NCI-H226 (cell line): ENCODE results near the gene BANP.
"Not testable (repeated sequence)": the region's sequence is repeated elsewhere in the genome, so short reads cannot be mapped to it uniquely, and the experiment has no call there.

Source experiments
- DNase-seq: peaks from one replicate; pipeline ENCODE4 v3.0.0-alpha.2; 2015

The BANP gene

DNA sequence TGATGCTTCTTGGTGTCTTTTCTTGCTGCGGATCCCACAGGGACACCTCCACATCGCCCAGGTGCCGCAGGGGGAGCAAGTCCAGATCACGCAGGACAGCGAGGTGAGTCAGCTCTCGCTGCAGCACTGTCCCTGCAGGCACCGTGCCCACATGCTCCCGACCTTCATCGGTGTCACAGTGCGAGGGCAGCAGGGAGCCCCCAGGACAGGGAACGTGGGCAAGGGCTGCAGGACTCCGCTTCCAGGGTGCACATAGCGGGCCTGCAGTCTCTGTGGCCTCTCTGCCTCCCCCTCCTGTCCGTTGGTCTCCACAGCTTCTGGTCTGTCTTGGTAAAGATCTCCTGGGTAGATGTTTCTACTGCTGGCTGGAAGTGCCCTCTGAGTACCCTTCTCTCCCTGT, 84.1 kb downstream of the BANP start:
- DNase-seq = no peak

DNA sequence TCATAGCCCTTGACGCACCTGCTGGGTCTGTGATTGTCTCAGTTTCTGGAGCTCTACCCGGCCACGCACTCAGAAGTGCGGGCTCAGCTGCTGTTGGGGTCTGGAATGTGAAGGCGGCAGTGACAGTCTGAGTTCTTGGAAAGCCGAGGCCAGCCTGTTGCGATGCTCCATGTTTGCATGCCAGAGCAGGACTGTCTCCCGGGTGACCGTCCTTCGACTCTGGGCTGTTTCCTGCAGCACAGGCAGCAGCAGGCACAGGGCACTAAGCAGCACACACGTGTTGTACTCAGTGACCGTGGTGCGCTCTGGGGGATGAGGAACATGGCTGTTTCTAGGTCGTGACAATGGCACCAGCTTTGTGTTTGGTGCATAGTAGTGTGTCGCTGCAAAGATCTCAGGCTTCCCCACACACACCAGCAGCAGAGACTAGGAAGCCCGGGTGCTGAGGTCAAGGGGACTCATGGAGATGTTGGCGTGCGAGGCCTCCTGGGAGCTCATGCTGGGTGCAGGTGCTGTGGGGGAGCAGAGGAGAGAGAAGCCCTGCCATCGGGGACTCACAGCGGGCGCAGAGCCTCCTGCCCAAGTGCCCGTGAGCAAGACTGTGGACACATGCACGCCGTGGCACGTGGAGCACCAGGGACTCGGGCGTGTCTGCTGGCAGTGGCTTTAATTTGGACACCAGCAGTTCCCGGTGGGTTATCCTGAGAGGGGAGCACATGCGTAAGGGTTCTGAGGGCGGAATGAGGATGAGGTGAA, 84.8 kb downstream of the BANP start:
- DNase-seq = not testable (repeated sequence)

DNA sequence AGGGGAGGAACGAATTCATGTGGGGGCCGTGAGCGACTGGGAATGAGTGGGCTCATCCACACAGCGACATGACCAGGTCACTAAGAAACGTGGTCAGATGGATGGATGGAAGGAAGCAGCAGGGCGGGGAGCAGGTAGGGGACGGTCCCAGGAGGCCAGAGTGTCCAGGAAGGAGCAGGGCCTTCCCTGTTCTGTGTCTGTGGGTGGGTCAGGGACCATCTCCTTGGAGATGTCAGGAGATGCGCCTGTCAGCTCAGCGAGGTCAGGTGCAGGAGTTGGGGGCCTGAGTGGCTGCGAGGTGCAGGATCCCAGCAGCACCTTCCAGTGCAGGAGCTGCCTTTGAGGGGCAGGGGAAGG, 85.4 kb downstream of the BANP start:
- DNase-seq = not testable (repeated sequence)

DNA sequence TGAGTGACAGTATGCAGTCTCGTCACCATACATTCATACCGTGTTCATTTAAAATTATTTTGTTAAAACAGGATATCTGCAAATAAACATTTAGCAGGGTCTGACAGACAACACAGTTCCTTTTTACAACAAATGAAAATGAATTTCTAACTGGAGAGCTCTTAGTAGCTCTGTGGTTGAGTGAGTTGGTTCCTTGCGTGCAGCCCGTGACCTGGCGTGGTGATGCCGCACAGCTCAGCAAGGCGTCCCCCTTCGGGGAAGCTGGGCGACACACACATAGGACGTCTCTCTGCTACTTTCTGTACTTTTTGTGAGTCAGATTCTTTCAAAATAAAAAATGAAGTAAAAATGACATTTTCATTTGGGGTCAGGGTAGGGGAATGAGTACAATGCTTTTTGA, 86.1 kb downstream of the BANP start:
- DNase-seq = not testable (repeated sequence)

DNA sequence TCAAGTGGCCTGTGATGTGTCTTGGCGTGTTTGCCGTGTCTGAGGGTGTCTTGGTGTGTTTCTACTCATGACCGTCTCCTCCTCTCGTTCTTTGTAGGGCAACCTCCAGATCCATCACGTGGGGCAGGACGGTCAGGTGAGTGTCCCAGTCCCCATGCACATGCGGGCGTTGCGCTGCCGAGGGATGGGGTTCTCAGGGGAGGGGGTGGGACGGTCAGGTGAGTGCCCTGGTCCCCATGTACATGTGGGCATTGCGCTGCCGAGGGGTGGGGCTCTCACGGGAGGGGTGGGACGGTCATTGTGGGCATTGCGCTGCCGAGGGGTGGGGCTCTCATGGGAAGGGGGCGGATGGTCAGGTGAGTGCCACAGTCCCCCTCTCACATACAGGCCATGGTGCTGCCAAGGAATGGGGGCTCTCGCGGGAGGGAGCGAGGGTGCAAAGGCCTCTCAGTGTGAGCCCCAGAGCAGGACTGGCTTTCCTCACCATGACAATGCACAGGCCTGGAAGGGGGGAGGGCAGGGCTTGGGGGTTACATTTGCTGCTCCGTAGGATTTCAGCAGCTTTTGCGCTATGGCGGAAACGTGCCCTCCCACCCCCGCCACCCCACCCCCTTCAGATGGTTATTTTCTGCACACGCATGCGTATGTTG, 86.8 kb downstream of the BANP start:
- not testable (repeated sequence) for DNase-seq

DNA sequence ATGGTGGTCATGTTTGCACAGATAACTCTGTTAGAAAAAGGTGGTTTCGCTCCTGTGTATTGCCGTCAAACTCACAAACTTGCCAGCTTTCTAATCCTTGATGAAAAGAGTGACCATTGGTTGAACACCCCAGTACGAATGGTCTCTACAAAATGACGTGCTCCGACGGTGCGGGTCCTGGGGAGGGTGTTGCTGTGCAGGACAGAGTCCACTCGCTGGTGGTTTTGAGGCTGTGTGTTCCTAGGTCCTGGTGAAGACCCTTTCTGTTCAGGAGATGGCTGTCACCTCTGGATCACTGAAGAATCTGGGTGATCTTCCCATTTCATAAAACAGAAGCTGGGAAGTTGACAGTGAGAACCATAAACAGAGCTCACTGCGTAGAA, 87.3 kb downstream of the BANP start:
- DNase-seq = not testable (repeated sequence)

DNA sequence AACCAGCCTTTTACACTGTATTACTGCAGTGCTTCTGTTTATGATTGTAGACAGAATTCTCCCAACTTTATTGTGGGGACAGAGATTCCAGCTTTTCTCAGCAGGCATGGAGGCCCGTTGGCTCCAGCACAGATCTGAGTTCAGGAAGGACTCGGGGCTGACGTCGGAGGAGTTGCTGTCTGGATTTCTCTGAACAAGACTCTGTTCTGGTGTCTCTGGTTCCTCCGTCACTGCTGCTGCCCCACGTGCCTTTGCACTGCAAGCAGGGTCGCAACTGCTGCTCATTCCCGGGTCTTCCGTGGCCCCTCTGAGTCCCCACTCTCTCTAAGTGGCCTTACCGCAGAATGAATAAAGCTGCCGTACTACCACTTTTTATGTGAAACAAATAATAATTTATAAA, 88.4 kb downstream of the BANP start:
- no peak for DNase-seq

DNA sequence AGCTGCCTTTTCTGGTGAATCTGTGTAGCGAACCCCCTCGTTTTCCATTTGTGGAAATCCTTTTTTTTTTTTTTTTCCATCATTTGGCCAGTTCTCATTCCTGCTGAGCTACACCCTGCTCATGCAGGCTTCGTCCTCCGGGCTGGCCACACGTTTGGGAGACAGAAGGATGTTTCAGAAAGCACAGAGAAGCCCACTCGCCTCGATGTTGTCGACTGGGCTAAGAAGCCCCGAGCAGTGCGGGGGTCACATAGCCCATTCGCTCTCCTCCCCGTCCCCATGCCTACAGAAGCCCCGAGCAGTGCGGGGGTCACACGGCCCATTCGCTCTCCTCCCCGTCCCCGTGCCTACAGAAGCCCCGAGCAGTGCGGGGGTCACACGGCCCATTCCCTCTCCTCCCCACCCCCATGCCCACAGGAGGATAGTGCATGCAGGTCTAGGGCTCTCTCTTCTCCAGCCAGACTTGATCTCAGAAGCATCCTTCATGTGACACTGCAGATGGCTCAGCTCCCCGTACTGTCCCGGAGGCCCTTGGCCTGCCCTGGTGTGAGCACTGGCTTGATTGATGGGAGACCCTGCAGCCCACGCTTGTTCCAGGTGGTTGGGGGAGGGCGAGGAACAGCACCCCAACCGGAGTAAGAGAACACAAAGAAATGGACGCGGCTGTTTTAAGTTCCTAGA, 89.1 kb downstream of the BANP start:
- DNase-seq = not testable (repeated sequence)

DNA sequence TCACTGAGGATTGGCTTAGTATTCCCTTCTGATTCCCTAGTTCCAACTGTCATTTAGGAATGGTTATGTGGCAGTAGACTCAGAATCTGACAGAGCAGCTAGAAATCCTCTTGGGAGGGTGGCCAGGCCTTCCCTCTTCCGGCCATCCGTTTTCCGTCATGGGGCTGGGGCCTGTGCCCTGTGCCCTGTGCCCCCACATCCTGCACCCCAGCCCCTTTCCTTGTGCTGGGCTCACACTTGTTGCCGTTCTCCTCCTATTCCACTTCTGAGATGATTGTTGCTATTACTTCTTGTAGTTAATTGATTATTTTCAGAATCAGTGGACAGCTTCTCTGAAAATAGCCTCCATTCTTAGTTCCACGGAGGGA, 89.6 kb downstream of the BANP start:
- not testable (repeated sequence) for DNase-seq

DNA sequence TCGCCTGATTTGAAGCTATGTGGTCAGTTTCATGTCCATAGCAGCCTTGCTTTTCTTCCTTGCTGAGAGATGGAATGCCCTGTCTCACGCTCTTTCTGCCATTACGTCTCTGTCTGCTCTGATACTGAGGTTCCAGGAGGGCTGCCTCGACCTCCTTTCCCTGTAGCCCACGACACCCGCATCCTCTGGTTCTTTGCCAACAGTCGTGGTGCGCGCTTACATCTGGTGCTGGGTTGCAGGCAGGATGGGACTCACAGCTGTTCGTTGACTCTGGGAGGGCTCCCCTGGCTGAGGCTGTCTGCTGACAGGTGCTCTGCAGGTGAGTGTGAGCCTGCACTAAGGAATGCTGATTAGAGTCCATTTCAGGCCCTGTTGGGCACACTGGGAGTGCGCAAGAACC, 90.3 kb downstream of the BANP start:
- DNase-seq = not testable (repeated sequence)

DNA sequence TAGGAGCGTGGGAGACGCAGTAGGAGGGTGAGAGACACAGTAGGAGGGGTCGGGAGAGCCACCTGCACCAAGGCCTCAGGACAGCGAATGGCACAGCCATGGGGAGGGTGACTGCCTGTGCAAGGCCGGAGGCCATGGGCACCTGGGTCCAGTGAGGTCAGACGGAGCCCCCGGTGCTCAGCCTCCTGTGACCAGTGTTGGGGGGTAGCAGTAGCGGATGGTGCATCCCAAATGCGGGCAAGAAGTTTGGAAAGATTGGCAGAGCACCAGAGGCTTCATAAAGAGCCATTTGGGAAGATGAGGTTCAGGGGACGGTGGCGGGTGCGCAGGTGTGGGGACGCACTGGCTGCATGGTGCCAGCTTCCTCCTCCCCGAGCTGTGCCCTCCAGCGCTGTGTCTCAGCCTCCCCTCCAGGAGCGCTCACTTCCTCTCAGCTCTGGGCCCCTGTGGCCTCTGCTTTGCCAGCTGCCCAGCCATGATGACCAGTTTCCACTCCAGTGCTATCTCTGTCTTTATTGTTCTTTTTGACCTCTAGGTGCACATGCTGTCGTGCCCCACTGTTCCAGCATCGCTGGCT, 90.8 kb downstream of the BANP start:
- DNase-seq = not testable (repeated sequence)

DNA sequence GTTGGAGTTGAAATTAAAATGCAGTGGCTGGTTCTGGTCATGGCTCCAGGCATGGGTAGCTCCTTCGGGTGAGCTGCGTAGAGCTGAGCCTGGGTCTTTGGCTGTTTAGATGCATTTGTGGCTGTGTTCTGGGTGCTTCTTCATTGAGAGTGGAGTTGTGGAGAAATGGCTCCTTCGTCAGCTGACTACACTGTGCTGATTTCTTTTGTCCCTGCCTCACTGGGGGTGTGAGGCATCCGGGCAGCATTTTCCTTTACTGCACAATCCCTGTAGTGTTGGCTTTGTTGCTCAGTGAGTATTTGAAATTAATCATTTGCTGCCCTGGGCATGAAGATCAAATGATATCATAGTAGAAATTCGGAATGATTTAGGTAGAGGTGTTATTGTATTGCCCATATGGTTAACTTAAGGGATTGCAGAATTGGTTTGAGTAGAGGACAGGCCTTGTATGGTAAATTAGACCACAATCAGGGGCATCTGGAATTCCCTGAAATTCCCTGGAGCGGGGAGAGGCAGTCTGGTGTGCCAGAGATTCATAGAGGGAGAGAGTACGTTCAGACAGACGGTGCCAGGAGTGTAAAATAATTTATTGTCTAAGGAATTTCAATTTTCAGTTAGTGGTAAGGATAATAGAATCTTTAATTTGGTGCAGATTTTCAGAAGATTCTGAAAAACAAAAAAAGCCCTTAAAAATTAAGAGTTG, 92.1 kb downstream of the BANP start:
- not testable (repeated sequence) for DNase-seq

DNA sequence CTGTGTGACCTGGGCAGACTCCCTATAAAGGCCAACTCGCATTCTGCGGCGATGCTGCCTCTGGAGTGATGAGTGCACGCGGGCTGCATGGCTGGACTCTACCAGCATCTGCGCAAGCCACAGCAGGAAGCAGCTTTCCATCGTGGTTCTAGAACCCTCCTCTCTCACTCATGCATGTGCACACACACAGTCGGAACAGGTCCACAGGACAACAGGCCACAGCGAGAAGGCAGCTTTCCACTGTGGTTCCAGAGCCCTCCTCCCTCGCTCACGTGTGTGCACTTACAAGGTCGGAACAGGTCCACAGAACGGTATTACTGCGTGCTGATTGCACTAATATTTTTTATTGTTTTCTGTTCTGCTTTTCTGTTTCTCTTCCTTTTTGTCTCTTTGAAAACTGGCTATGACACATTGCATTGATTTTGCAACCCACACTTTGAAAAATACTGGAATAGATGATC, 92.9 kb downstream of the BANP start:
- not testable (repeated sequence) for DNase-seq

DNA sequence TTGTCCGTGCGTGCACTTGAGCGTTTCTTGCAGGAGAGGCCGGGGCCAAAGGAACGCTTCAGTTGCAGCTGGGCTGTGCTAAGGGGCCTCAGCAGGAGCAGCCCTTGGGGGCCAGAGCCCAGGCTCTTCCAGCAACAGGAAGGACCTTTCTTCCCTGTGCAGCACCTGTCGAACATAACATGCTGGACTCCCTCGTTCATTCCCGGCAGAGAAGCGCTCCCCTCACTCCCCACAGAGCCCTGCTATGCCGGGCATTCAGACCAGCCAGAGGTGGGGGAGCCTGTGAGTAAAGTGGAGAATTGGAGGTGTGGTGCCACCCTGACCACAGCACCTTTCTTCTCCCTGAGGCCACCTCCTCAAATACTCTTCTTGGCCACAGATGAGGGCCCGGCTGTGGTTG, 94.1 kb downstream of the BANP start:
- DNase-seq = not testable (repeated sequence)

DNA sequence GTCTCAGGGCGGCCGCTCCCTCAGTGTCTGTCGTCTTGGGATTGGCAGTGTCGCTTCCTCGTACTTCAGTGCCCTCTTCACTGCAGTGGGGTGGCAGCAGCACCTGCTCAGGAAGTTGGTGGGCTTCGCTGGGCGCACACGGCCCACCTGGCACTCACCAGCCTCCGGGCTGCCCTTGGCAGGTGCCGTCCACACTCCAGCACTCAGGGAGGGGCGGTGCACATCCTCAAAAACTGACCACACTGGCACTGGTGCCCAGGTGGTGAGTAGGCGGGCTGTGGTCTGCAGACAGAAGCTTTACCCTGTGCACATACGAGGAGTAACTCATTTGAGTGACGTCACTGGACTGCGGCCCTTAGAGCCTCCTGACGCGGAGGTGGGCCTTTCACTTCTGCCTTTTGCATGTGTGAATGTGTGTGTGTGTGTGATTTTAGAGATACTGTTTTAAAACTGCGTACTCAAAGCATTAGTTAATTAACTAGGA, 94.6 kb downstream of the BANP start:
- DNase-seq = no peak

DNA sequence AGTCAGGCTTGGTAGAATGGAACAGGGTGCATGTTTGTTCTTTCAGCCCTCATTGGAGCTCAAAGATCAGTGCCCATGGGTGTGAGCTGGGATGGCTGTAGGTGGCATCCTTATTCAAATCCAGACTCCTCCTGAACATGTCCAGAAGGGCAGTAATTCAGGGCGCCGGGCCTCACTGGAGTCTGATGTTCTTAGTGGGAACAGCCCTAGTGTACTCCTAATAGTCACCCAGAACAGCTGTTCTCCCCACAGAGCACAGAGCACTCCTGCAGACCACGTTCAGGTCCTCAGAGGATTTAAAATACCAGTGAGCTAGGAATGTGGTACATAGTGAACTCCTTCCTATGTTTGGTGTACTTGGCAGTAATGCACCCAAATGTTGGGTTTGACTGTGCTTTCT, 96.2 kb downstream of the BANP start:
- no peak for DNase-seq

DNA sequence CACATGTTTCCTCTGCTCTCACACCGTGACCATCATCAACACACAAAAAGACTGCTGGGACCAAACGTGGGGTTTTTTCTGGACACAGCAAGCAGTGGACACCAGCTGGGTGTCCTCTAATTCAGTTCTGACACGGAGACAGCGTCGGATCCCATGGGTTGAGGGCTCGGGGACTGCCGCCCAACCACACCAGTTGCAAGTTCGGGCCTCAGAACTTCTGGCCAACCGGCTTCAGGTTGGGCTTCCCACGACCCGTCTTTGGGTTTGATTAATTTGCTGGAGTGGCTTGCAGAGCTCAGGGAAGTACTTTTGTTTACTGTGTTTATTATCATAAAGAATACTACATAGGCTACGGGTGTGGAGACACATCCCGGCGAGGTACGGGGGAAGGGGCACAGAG, 97.8 kb downstream of the BANP start:
- no peak for DNase-seq

DNA sequence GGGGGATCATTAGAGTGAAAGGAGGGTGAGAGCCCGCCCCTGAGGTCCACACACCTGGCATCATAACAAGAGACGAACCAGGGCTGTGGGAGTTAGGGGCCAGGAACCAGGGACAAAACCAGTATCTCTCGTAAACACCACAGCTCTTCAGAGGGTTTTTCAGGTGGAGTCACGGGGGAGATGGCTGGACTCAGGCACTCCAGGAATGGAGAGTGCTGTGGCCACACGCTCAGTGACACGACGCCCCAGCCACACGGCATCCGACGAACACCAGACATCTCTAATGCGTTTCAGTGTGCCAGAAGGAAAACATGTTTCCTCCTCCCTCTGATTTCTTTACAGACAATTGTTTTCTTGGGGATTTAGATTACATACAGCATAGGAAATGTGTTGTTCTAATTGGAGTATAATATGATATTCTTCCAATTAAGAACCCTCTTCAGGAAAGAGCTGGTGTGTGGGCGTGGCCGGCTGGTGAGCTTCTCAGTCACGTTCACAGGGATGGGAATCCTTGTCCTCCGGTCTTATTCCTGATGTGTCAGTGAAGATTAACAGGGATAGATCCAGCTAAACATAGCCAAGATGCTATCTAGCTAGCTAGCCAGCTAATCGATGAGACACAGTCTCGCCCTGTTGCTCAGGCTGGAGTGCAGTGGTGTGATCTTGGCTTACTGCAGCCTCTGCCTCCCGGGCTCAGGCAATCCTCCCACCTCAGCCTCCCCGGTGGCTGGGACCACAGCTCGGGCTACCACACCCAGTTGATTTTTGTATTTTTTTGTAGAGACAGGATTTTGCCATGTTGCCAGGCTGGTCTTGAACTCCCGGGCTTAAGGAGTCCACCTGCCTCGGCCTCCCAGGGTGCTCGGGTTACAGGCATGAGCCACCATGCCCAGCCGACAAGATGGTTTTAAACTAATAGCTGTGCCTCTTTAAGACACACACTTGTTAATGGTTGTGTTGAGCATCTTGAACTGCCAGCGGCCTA, 98.6 kb downstream of the BANP start:
- no peak for DNase-seq

DNA sequence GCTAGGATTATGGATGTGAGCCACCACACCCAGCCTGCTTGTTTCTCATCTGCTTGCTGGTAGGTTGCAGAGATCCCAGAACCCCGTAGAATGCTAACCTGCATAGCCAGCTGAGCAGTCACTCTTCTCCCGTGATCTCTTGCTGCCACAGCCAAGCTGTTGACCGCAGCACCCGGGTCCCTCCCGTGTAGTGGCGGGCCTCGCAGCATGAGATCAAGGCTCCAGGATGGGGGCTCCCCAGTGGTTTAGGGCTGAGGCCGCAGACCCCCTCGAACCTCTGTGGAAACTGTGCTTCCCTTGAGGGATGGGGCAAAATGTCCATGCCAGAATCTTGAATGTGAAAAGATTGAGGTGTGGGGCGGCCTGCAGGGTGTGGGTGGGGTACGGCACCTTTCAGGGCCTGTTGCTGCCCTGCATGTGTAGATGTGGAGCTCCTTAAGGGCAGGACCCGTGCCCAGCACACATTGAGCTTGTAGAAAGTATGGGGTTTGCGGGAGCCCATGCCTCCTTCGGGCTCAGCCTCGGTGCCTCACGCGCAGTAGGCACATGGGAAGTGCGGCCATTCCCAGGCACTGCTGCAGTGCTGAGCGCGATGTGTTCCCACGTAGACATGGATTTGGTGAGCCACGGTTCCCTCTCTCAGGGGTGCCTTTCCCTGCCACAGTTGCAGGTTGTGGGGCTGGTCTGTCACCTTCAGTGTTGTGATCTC, 99.9 kb downstream of the BANP start:
- no peak for DNase-seq

DNA sequence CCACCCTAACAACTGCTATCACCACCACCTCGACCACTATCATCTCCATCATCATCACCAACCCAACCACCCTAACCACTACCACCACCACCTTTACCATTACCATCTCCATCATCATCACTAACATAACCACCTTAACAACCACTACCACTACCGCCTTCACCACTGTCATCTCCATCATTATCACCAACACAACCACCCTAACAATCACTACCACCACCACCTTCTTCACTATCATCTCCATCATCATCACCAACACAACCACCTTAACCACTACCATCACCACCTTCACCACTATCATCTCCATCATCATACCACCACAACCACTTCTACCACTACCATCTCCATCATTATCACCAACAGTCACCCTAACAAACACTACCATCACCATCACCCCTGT, 101.4 kb downstream of the BANP start:
- DNase-seq = no peak

DNA sequence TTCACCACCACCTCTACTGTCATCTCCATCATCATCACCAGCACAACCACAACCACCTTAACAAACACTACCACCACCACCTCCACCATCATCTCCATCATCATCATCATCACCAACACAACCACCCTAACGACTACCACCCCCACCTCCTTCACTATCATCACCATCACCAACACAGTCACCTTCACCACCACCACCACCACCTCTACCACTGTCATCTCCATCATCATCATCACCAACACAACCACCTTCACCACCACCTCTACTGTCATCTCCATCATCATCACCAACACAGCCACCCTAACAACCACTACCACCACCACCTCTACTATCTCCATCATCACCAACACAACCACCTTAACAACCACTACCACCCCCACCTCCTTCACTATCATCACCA, 102.2 kb downstream of the BANP start:
- not testable (repeated sequence) for DNase-seq
